CD4-positive, alpha-beta T cell treated with Interleukin-4 for 1 hour (primary cell): ENCODE measurements around the gene IRS1.

Source experiments
- DNase-seq, 2 donors: peaks; one replicate each; pipeline ENCODE4 v3.0.0-alpha.2; 2020 to 2022

Gene IRS1

GRCh38 chr2:226720948-226721347 is 78.7 kb downstream of the IRS1 start:
- no peak for DNase-seq

- no peak for DNase-seq
These were observed 81.9 kb downstream of the IRS1 start for GRCh38 chr2:226717719-226718118.

- DNase-seq: no peak
These were observed 83.5 kb downstream of the IRS1 start for GRCh38 chr2:226716126-226716525.

- no peak for DNase-seq
These were observed 84.2 kb downstream of the IRS1 start for GRCh38 chr2:226715347-226715990.

GRCh38 chr2:226712941-226713340 is 86.7 kb downstream of the IRS1 start:
- DNase-seq: no peak

GRCh38 chr2:226711606-226712296 is 87.9 kb downstream of the IRS1 start:
- DNase-seq: no peak

- no peak for DNase-seq
These were observed 92.1 kb downstream of the IRS1 start for GRCh38 chr2:226707499-226707898.

- DNase-seq: no peak
These were observed 93.7 kb downstream of the IRS1 start for GRCh38 chr2:226705965-226706364.

- no peak for DNase-seq
These were observed 94.3 kb downstream of the IRS1 start for GRCh38 chr2:226705133-226705886.

- DNase-seq: no peak
These were observed 96.1 kb downstream of the IRS1 start for GRCh38 chr2:226703514-226703913.

- no peak for DNase-seq
These were observed 97.2 kb downstream of the IRS1 start for GRCh38 chr2:226702376-226702775.

GRCh38 chr2:226701052-226701451 is 98.6 kb downstream of the IRS1 start:
- no peak for DNase-seq

- DNase-seq: no peak
These were observed 100.3 kb downstream of the IRS1 start for GRCh38 chr2:226699321-226699720.

- no peak for DNase-seq
These were observed 100.9 kb downstream of the IRS1 start for GRCh38 chr2:226698671-226699070.

- DNase-seq: no peak
These were observed 104.9 kb downstream of the IRS1 start for GRCh38 chr2:226694586-226695284.

GRCh38 chr2:226694149-226694548 is 105.5 kb downstream of the IRS1 start:
- DNase-seq: no peak

GRCh38 chr2:226693521-226693920 is 106.1 kb downstream of the IRS1 start:
- no peak for DNase-seq

GRCh38 chr2:226692521-226693126 is 107.0 kb downstream of the IRS1 start:
- DNase-seq: no peak

GRCh38 chr2:226691255-226691654 is 108.4 kb downstream of the IRS1 start:
- no peak for DNase-seq

GRCh38 chr2:226690461-226691024 is 109.1 kb downstream of the IRS1 start:
- no peak for DNase-seq

- DNase-seq: no peak
These were observed 111.9 kb downstream of the IRS1 start for GRCh38 chr2:226687641-226688253.

GRCh38 chr2:226684563-226684959 is 115.1 kb downstream of the IRS1 start:
- DNase-seq: no peak
